K562 (cell line): Measurements from ENCODE around the gene SPATA16. TPM values are rescaled to one million over a fixed set of nuclear protein-coding genes. Genes with fewer than 3 reads are reported as not detected.

ENCODE experiments used
- ATAC-seq: fragments of 200-7000 bp; cut with Tn5 transposase; 3 replicates; pipeline ENCODE4 v1.9.1; 2020; ENCODE audit warnings: moderate library complexity
- BruUV-seq: library from RNA; stranded (reverse); fragments of 400-500 nt; replicated peaks from 2 replicates; lab custom pipeline; 2021; lab: Mats Ljungman, UMichigan
- CTCF ChIA-PET: fragments of 300-600 bp; formaldehyde crosslinking; extraction: SDS; loops from one replicate; lab custom pipeline; 2021; ENCODE audit warnings: low intra/inter-chr PET ratio; lab: Yijun Ruan, JAX
- POLR2A ChIA-PET: fragments of 300-600, 350-650 bp; sonication (Branson Sonifier 250); formaldehyde crosslinking; extraction: SDS; loops from one replicate; lab custom pipeline; 2021; ENCODE audit warnings: antibody characterized with exemption, inconsistent platforms; lab: Yijun Ruan, JAX
- DNase-seq, 4 experiments: peaks; one replicate each; pipeline versions ENCODE4 v3.0.0 to v3.0.0-alpha.2; 2011 to 2018; ENCODE audit warnings: low spot score in 3 of 4, mixed read lengths in 3 of 4; ENCODE audit errors: extremely low read depth in 1 of 4
- FAIRE-seq: peaks from 2 replicates; lab custom pipeline; 2011; peaks lifted over from hg19 to GRCh38; lab: Jason Lieb, UNC
- H2AFZ ChIP-seq: 2 replicates; pipeline ENCODE4 v1.6.0; 2011; ENCODE audit warnings: low read depth, low read length, control low read depth, inconsistent platforms
- H3K27ac ChIP-seq: fragments of 200-600 bp; 3 replicates; pipeline ENCODE4 v1.8.0; 2011; ENCODE audit warnings: low read depth, mild to moderate bottlenecking, control low read depth, inconsistent platforms, low read length, moderate library complexity, mixed read lengths; ENCODE audit errors: extremely low read depth
- H3K27me3 ChIP-seq, 2 experiments: fragments of 300-600 bp in 1 of 2; 2 replicates in 1 of 2; 3 replicates in 1 of 2; pipeline versions ENCODE4 v1.6.0 to v1.8.0; 2011; ENCODE audit warnings: inconsistent platforms in 2 of 2, low read length in 2 of 2, mild to moderate bottlenecking in 1 of 2, mixed read lengths in 1 of 2, moderate library complexity in 1 of 2; ENCODE audit not compliant: control insufficient read depth in 2 of 2, insufficient read depth in 2 of 2
- H3K36me3 ChIP-seq: fragments of 300-600 bp; 3 replicates; pipeline ENCODE4 v1.8.0; 2011; ENCODE audit warnings: mild to moderate bottlenecking, low read length, inconsistent platforms; ENCODE audit not compliant: control insufficient read depth, insufficient read depth
- H3K4me1 ChIP-seq, 2 experiments: fragments of 200-600 bp in 1 of 2; replicated peaks in 1 of 2; 2 replicates in 1 of 2; 3 replicates in 1 of 2; pipeline versions ENCODE4 v1.5.1 to v1.8.0; 2011; ENCODE audit warnings: inconsistent platforms in 2 of 2, low read length in 2 of 2, mild to moderate bottlenecking in 1 of 2, mixed read lengths in 1 of 2, moderate library complexity in 1 of 2; ENCODE audit not compliant: control insufficient read depth in 2 of 2, insufficient read depth in 2 of 2
- H3K4me2 ChIP-seq: 2 replicates; pipeline ENCODE4 v1.6.1; 2011; ENCODE audit warnings: low read length, control low read depth, inconsistent platforms, mixed read lengths; ENCODE audit not compliant: insufficient read depth
- H3K4me3 ChIP-seq: fragments of 200-600 bp; sonication (generic), shearing (Covaris generic); 2 replicates; pipeline ENCODE4 v1.5.1; 2016; ENCODE audit warnings: control low read depth, inconsistent platforms
- H3K79me2 ChIP-seq: fragments of 200-600 bp; 3 replicates; pipeline ENCODE4 v1.8.0; 2011; ENCODE audit warnings: low read length, inconsistent platforms; ENCODE audit not compliant: control insufficient read depth, insufficient read depth
- H3K9ac ChIP-seq, 2 experiments: 2 replicates each; pipeline versions ENCODE4 v1.6.0 to v1.6.1; 2011; ENCODE audit warnings: low read depth in 2 of 2, low read length in 2 of 2, control low read depth in 1 of 2, inconsistent platforms in 1 of 2, mild to moderate bottlenecking in 1 of 2, mixed read lengths in 1 of 2; ENCODE audit not compliant: insufficient read depth in 1 of 2
- H3K9me1 ChIP-seq: one replicate; pipeline ENCODE4 v1.6.0; 2011; ENCODE audit warnings: inconsistent platforms, mild to moderate bottlenecking, low read length, moderate library complexity; ENCODE audit not compliant: control insufficient read depth, insufficient read depth
- H3K9me3 ChIP-seq: replicated peaks from 2 replicates; pipeline ENCODE4 v1.5.1; 2011; ENCODE audit warnings: low read depth, low read length, inconsistent platforms; ENCODE audit not compliant: control insufficient read depth, insufficient read depth
- H4K20me1 ChIP-seq: replicated peaks from 2 replicates; pipeline ENCODE4 v1.6.1; 2011; ENCODE audit warnings: low read length, inconsistent platforms, mixed read lengths; ENCODE audit not compliant: control insufficient read depth, insufficient read depth
- POLR2AphosphoS2 ChIP-seq: IDR thresholded peaks from 2 replicates; pipeline ENCODE4 v1.6.1; 2012; ENCODE audit warnings: low read length, improper control_type of control experiment
- STAT5A ChIP-seq: IDR thresholded peaks from 2 replicates; pipeline ENCODE4 v1.6.1; 2012; ENCODE audit warnings: low read length, inconsistent platforms, borderline replicate concordance
- ZNF274 ChIP-seq: IDR thresholded peaks from 2 replicates; pipeline ENCODE4 v1.6.1; 2011; ENCODE audit warnings: low read depth, mild to moderate bottlenecking, low read length, moderate library complexity, borderline replicate concordance
- WGBS: fragments of 100-300 bp; shearing (Covaris generic); methylation state at CpG from one replicate; pipeline ENCODE4 v1.1.6; 2016; ENCODE audit warnings: low coverage, mixed read lengths; ENCODE audit not compliant: insufficient coverage; ENCODE audit errors: missing lambda C conversion rate; 5-methylcytosine and 5-hydroxymethylcytosine counted together
- in situ Hi-C: fragments of 300-500 bp; cut with MboI; formaldehyde crosslinking; loops from 4 replicates; pipeline ENCODE4 v1.15.0; 2018; ENCODE audit warnings: inconsistent platforms, mixed read lengths
- intact Hi-C: fragments of 100-400 bp; cut with micrococcal nuclease; formaldehyde crosslinking; loops from 2 replicates; pipeline ENCODE4 v1.14.2; 2022
- polyA plus RNA-seq, 8 experiments: library from polyadenylated mRNA; depleted of rRNA in 4 of 8; stranded (reverse) in 5 of 8; unstranded in 3 of 8; fragments of >200 nt; fragmentation: Nextera tagmentation in 2 of 8; fragmentation: Illumina TruSeq in 1 of 8; extraction: Ambion mirVana in 2 of 8; extraction: Trizol in 1 of 8; gene quantifications; 2 replicates each; pipeline versions ENCODE4 v1.2.1 to v1.2.3, GENCODE V29; 2011 to 2014; ENCODE audit warnings: inconsistent platforms in 1 of 8, missing spikeins in 1 of 8
- total RNA-seq, 7 experiments: library from RNA; depleted of rRNA in 6 of 7; stranded (reverse); fragments of >200 nt in 6 of 7; fragmentation: Illumina TruSeq in 2 of 7; extraction: Trizol in 2 of 7; gene quantifications; 2 replicates each; pipeline versions ENCODE4 v1.2.1 to v1.2.3, GENCODE V29; 2011 to 2021; ENCODE audit warnings: low replicate concordance in 1 of 7
- TF ChIP-seq, protein P1 (sequence below): fragments of 250-450 bp; sonication (Bioruptor Pico); IDR thresholded peaks from 2 replicates; pipeline ENCODE4 v1.4.0; 2020; ENCODE audit warnings: mild to moderate bottlenecking, moderate library complexity, borderline replicate concordance

The SPATA16 gene
- total and polyA plus RNA-seq, 9 of the 15 experiments (the other 6 are each of a cell fraction or from before 2014, with no cell fraction given) = not detected

DNA sequence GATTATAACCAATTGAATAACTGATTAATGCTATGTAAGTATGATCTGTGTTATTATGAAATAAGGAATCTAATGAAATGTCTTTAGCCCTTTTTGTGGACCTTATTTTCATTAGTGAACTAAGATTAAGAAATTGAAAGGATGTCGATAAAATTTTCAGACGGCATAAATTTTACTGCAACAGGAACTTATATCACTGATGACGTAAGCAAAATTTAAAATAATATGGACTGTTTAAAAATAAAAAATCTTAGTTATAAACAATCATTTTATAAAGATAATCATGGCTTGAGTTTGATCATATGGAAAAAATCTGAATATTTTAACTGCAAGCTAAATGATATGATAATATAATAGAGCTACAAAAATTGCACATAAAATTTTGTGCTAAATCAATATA, 112.7 kb downstream of the SPATA16 start:
- H2AFZ ChIP-seq = no peak overlapping the region
- H3K9ac ChIP-seq = no peak overlapping the region
- H3K27ac ChIP-seq = no peak overlapping the region
- no peak overlapping the region for H3K4me2 ChIP-seq
- no TSS peak for BruUV-seq
- no peak for DNase-seq
- ChIA-PET POLR2A (no interaction called here), CTCF (no interaction called here)
- no peak for ATAC-seq
- intact Hi-C loops (no loop called here), in situ Hi-C loops (no loop called here)
- H3K9me3 ChIP-seq = no peaks in the 10 kb centered on the region; the same call in 1 of the 2 replicates
- H3K9me1 ChIP-seq = no peaks in the 10 kb centered on the region
- no peaks in the 10 kb centered on the region for H3K79me2 ChIP-seq
- FAIRE-seq = no peak
- no peaks in the 10 kb centered on the region for H3K27me3 ChIP-seq
- WGBS = 91% methylated on average over 3 of the region's 3 CpGs
- no peaks in the 10 kb centered on the region for H3K36me3 ChIP-seq
- TF ChIP-seq, protein P1, sequence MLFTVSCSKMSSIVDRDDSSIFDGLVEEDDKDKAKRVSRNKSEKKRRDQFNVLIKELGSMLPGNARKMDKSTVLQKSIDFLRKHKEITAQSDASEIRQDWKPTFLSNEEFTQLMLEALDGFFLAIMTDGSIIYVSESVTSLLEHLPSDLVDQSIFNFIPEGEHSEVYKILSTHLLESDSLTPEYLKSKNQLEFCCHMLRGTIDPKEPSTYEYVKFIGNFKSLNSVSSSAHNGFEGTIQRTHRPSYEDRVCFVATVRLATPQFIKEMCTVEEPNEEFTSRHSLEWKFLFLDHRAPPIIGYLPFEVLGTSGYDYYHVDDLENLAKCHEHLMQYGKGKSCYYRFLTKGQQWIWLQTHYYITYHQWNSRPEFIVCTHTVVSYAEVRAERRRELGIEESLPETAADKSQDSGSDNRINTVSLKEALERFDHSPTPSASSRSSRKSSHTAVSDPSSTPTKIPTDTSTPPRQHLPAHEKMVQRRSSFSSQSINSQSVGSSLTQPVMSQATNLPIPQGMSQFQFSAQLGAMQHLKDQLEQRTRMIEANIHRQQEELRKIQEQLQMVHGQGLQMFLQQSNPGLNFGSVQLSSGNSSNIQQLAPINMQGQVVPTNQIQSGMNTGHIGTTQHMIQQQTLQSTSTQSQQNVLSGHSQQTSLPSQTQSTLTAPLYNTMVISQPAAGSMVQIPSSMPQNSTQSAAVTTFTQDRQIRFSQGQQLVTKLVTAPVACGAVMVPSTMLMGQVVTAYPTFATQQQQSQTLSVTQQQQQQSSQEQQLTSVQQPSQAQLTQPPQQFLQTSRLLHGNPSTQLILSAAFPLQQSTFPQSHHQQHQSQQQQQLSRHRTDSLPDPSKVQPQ (CRISPR knock-in tag) = no peak
- TF ChIP-seq STAT5A (no peak), POLR2AphosphoS2 (no peak), ZNF274 (no peak)
- 0 out of 5 replicates have a peak, but pooled peaks cover 0 to 5% of the 10 kb centered on the region in 2 experiments for H3K4me1 ChIP-seq
- H3K4me3 ChIP-seq = no peak overlapping the region
- no peaks in the 10 kb centered on the region for H4K20me1 ChIP-seq
